ENCODE results near the gene REXO5. TPM values are rescaled to one million over a fixed set of nuclear protein-coding genes. Genes with fewer than 3 reads are reported as not detected.

Gene REXO5
- total and polyA plus RNA-seq, 2 of the 13 experiments (the other 11 are each of a cell fraction or from before 2014, with no cell fraction given): 5.9 to 13.1 TPM

GRCh38 chr16:20878682-20879147 lies 72.4 kb downstream of the REXO5 start (continued):
- TF ChIP-seq PITX1 (CRISPR knock-in tag; IDR thresholded peaks at IDR 0.05) (no peak), ZNF761 (CRISPR knock-in tag; conservative IDR thresholded peaks at IDR 0.05) (no peak), HDAC2 (CRISPR knock-in tag; IDR thresholded peaks at IDR 0.05) (peak; percentile 59), NR3C1 (CRISPR knock-in tag; IDR thresholded peaks at IDR 0.05) (no peak), MLX (CRISPR knock-in tag; IDR thresholded peaks at IDR 0.05) (peak; percentile 68; the same call in 1 of the 2 replicates), FOXM1 (CRISPR knock-in tag; IDR thresholded peaks at IDR 0.05) (no peak), TCF7L2 (IDR thresholded peaks at IDR 0.05; ENCODE audit: low read depth, low read length) (no peak), CENPT (CRISPR knock-in tag; IDR thresholded peaks at IDR 0.05; ENCODE audit: low read depth) (no peak), ZNF574 (CRISPR knock-in tag; IDR thresholded peaks at IDR 0.05) (no peak), ZNF512B (CRISPR knock-in tag; IDR thresholded peaks at IDR 0.05; ENCODE audit: borderline replicate concordance) (no peak), HOXA3 (CRISPR knock-in tag; IDR thresholded peaks at IDR 0.05) (peak; percentile 65), ZNF350 (CRISPR knock-in tag; IDR thresholded peaks at IDR 0.05; ENCODE audit: borderline replicate concordance, low read depth) (no peak), SIN3A (IDR thresholded peaks at IDR 0.05; ENCODE audit: borderline replicate concordance, low read depth, low read length) (no peak), MAFK (conservative IDR thresholded peaks at IDR 0.05 in 1 of 2, IDR thresholded peaks at IDR 0.05 in 1 of 2; ENCODE audit: low read length in 2 of 2) (peak; percentile 41 to 52; a peak in 2 of 4 replicates), PAX8 (CRISPR knock-in tag; IDR thresholded peaks at IDR 0.05; ENCODE audit: borderline replicate concordance) (no peak), ZNF101 (CRISPR knock-in tag; IDR thresholded peaks at IDR 0.05; ENCODE audit: borderline replicate concordance, low read depth) (no peak), HINFP (CRISPR knock-in tag; IDR thresholded peaks at IDR 0.05; ENCODE audit: low read depth) (no peak), MXD4 (CRISPR knock-in tag; IDR thresholded peaks at IDR 0.05) (peak; percentile 66; the same call in 1 of the 2 replicates), SAP130 (CRISPR knock-in tag; IDR thresholded peaks at IDR 0.05; ENCODE audit: low read depth) (peak; percentile 53), THRA (CRISPR knock-in tag; IDR thresholded peaks at IDR 0.05; ENCODE audit: borderline replicate concordance) (0 out of 2 replicates have a peak, but pooled peaks have one; percentile 13), ZNF615 (CRISPR knock-in tag; IDR thresholded peaks at IDR 0.05; ENCODE audit: borderline replicate concordance) (no peak), NR2C2 (CRISPR knock-in tag; IDR thresholded peaks at IDR 0.05; ENCODE audit: borderline replicate concordance) (no peak)

Data from HepG2 (cell line).